WTC11 (cell line): ENCODE measurements around the gene CACNB4. TPM values are rescaled to one million over a fixed set of nuclear protein-coding genes. Genes with fewer than 3 reads are reported as not detected.
A peak's percentile ranks its signal among the peaks of the same experiment; 100 is the strongest.

Experiments used
- ATAC-seq: fragments of 200-7000 bp; cut with Tn5 transposase; 2 replicates; pipeline ENCODE4 v1.10.0; 2021; ENCODE audit warnings: mild to moderate bottlenecking, moderate library complexity
- CTCF ChIA-PET: fragments of 300-600 bp; sonication (Branson Sonifier 250); formaldehyde crosslinking; loops from one replicate; lab custom pipeline; 2021; ENCODE audit warnings: antibody characterized with exemption; lab: Charles Lee
- POLR2A ChIA-PET: fragments of 350-600 bp; sonication (Branson Sonifier 250); formaldehyde crosslinking; loops from one replicate; lab custom pipeline; 2021; ENCODE audit warnings: antibody characterized with exemption; lab: Charles Lee
- DNase-seq: peaks from one replicate; pipeline ENCODE4 v3.0.0; 2021; ENCODE audit warnings: low spot score
- H3K27ac Mint-ChIP-seq: 2 replicates; pipeline ENCODE4 v1.8.0; 2021; ENCODE audit warnings: mixed read lengths
- H3K27me3 Mint-ChIP-seq: 2 replicates; pipeline ENCODE4 v1.8.0; 2021; ENCODE audit warnings: low read depth, mild to moderate bottlenecking, moderate library complexity, mixed read lengths
- H3K36me3 Mint-ChIP-seq: 2 replicates; pipeline ENCODE4 v1.8.0; 2021; ENCODE audit warnings: mixed read lengths
- H3K4me1 Mint-ChIP-seq: 2 replicates; pipeline ENCODE4 v1.8.0; 2022; ENCODE audit warnings: mixed read lengths
- H3K4me3 Mint-ChIP-seq: 2 replicates; pipeline ENCODE4 v1.8.0; 2021; ENCODE audit warnings: mild to moderate bottlenecking, moderate library complexity, mixed read lengths
- H3K9me3 Mint-ChIP-seq: 2 replicates; pipeline ENCODE4 v1.8.0; 2021; ENCODE audit warnings: mixed read lengths
- AFF4 ChIP-seq: sonication (generic); formaldehyde crosslinking; IDR thresholded peaks from 2 replicates; pipeline ENCODE4 v1.8.1; 2023; ENCODE audit warnings: mild to moderate bottlenecking, missing genetic modification reagents, borderline replicate concordance
- E2F4 ChIP-seq: sonication (generic); formaldehyde crosslinking; IDR thresholded peaks from 2 replicates; pipeline ENCODE4 v1.8.1; 2022; ENCODE audit warnings: low read depth, mild to moderate bottlenecking, moderate library complexity, missing genetic modification reagents, borderline replicate concordance
- NR1H2 ChIP-seq: sonication (generic); formaldehyde crosslinking; IDR thresholded peaks from 2 replicates; pipeline ENCODE4 v1.9.0; 2021; ENCODE audit warnings: mild to moderate bottlenecking, moderate library complexity, missing genetic modification reagents
- NR3C1 ChIP-seq: sonication (generic); formaldehyde crosslinking; conservative IDR thresholded peaks from 2 replicates; pipeline ENCODE4 v1.8.1; 2023; ENCODE audit warnings: low read depth, mild to moderate bottlenecking, missing genetic modification reagents
- RORB ChIP-seq: fragments of 250-450 bp; sonication (Bioruptor Pico); IDR thresholded peaks from 2 replicates; pipeline ENCODE4 v1.9.0; 2021; ENCODE audit warnings: mild to moderate bottlenecking
- STAT6 ChIP-seq: sonication (generic); formaldehyde crosslinking; conservative IDR thresholded peaks from 2 replicates; pipeline ENCODE4 v1.8.1; 2023; ENCODE audit warnings: mild to moderate bottlenecking, low read depth, missing genetic modification reagents, moderate library complexity
- TEAD1 ChIP-seq: sonication (generic); formaldehyde crosslinking; IDR thresholded peaks from 2 replicates; pipeline ENCODE4 v1.8.0; 2022; ENCODE audit warnings: mild to moderate bottlenecking, missing genetic modification reagents
- ZNF121 ChIP-seq: sonication (generic); formaldehyde crosslinking; IDR thresholded peaks from 2 replicates; pipeline ENCODE4 v1.8.0; 2023; ENCODE audit warnings: missing genetic modification reagents
- ZNF138 ChIP-seq: sonication (generic); formaldehyde crosslinking; conservative IDR thresholded peaks from 2 replicates; pipeline ENCODE4 v1.8.1; 2022; ENCODE audit warnings: mild to moderate bottlenecking, moderate library complexity, missing genetic modification reagents
- ZNF219 ChIP-seq: sonication (generic); formaldehyde crosslinking; IDR thresholded peaks from 2 replicates; pipeline ENCODE4 v1.8.0; 2023; ENCODE audit warnings: missing genetic modification reagents, mild to moderate bottlenecking, borderline replicate concordance
- ZNF263 ChIP-seq: sonication (generic); formaldehyde crosslinking; IDR thresholded peaks from 2 replicates; pipeline ENCODE4 v1.8.1; 2022; ENCODE audit warnings: low read depth, mild to moderate bottlenecking, moderate library complexity, missing genetic modification reagents
- ZNF425 ChIP-seq: fragments of 250-450 bp; sonication (Bioruptor Pico); conservative IDR thresholded peaks from 2 replicates; pipeline ENCODE4 v1.9.0; 2021; ENCODE audit warnings: mild to moderate bottlenecking
- total RNA-seq: library from RNA; stranded (reverse); gene quantifications from 3 replicates; pipeline ENCODE4 v1.2.3, GENCODE V29; 2021

Gene CACNB4
- total RNA-seq, 1 experiment from 2014 or later: 4.7 TPM

GRCh38 chr2:152098496-152099366 lies at the start of gene CACNB4 (continued):
- TF ChIP-seq AFF4: peak; percentile 82; the same call in 1 of the 2 replicates

- TF ChIP-seq ZNF121 (no peak), ZNF425 (no peak), RORB (no peak), ZNF138 (no peak), ZNF263 (CRISPR knock-in tag) (no peak), NR1H2 (CRISPR knock-in tag) (no peak), STAT6 (CRISPR knock-in tag) (no peak), ZNF219 (CRISPR knock-in tag) (no peak), TEAD1 (CRISPR knock-in tag) (no peak), E2F4 (CRISPR knock-in tag) (no peak), NR3C1 (CRISPR knock-in tag) (no peak)
- TF ChIP-seq, all 79 proteins: peak for 0
- Mint-ChIP-seq H3K36me3 (peaks cover 2% of the 10 kb centered on the region; the same call in 1 of the 2 replicates), H3K4me3 (no peak overlapping the region), H3K4me1 (peaks cover 12% of the 10 kb centered on the region), H3K9me3 (no peaks in the 10 kb centered on the region), H3K27me3 (no peaks in the 10 kb centered on the region), H3K27ac (no peak overlapping the region; the same call in 1 of the 2 replicates)
- POLR2A ChIA-PET: no interaction called here
- no peak for DNase-seq
- CTCF ChIA-PET: interaction anchor here (1.1 to 1.7 kb wide), 2 partner anchors 98 to 109 kb away, joined by 3 to 4 read pairs; no protein-coding TSS in a partner anchor
- ATAC-seq: peak; percentile 71
These were observed 35.8 kb upstream of the CACNB4 start for GRCh38 chr2:152134488-152135280.
